ENCODE measurements around the gene PSAPL1.
"Not testable (repeated sequence)": the region's sequence is repeated elsewhere in the genome, so short reads cannot be mapped to it uniquely, and the experiment has no call there.

The PSAPL1 gene

GRCh38 chr4:7457201-7458065, 22.7 kb upstream of the PSAPL1 start:
- no peak for DNase-seq

DNA sequence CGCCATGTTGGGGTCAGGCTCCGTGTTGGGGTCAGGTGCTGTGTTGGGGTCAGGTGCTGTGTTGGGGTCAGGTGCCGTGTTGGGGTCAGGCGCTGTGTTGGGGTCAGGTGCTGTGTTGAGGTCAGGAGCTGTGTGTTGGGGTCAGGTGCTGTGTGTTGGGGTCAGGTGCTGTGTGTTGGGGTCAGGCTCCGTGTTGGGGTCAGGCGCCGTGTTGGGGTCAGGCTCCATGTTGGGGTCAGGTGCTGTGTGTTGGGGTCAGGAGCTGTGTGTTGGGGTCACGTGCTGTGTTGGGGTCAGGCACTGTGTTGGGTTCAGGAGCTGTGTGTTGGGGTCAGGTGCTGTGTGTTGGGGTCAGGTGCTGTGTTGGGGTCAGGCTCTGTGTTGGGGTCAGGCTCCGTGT, 18.1 kb upstream of the PSAPL1 start:
- not testable (repeated sequence) for DNase-seq

- no peak for DNase-seq
These were observed 17.1 kb upstream of the PSAPL1 start for GRCh38 chr4:7451800-7452199.

GRCh38 chr4:7451434-7451789, 16.7 kb upstream of the PSAPL1 start:
- no peak for DNase-seq

DNA sequence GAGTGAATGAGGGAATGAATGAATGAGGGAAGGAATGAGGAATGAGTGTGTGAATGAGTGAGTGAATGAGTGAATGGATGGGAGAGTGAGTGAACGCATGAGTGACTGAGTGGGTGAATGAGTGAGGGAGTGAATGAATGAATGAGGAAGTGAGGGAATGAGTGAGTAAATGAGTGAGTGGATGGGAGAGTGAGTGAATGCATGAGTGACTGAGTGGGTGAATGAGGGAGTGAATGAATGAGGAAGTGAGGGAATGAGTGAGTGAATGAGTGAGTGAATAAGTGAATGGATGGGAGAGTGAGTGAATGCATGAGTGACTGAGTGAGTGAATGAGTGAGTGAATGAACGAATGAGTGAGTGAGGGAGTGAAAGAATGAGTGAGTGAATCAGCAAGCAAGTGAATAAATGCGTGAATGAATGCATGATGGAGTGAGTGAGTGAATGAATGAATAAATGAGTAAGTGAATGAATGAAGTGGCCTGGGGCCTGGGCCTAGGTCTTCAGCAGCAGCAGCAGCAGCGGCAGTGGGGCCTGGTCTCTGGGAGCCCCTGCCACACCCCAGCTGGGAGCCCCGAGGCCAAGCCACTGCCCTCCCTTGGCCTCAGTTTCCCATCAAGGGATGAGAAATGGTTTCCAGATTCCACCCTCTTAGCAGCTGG, 16.2 kb upstream of the PSAPL1 start:
- no peak for DNase-seq

DNA sequence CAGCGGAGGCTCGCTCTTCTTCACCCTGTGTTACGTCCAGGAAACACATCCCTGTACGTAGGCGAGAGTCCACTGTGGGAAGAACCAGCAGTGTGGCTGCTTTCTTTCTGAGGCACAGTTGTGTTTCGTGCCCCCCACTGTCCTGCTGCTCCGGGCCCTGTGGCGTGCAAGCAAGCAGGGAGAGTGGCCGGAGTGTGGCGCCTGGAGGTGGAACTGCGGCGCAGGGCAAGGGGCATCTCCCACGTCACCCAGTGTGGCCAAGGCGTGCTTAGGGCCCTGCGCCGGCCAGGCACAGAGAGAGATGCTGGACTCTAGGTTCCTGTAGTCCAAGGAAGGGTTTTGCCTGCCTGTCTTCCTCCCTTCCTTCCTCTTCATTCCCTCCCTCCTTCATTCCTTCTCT, 13.3 kb upstream of the PSAPL1 start:
- DNase-seq, result no peak

DNA sequence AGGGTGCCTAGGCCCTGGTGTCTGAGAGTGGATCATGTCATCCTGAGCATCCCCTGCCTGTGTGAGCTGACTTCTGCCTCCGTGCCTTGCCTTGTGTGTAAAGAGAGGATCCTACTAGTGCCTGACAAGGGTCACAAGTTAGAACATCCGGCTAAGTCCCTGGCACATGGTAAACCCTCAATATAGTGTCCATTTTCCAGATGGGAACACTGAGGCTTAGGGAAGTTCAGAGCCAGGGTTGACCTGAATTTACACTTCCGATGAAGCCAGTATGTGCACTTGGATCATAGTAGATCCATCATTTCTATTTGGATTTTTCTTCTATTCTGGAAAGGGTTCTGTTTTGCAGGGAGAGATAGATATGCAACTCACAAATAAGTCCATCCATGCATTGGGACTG, 12.5 kb upstream of the PSAPL1 start:
- DNase-seq, result no peak

GRCh38 chr4:7444731-7445130, 10.0 kb upstream of the PSAPL1 start:
- no peak for DNase-seq

- DNase-seq, result no peak
These were observed 9.6 kb upstream of the PSAPL1 start for GRCh38 chr4:7444314-7444713.

DNA sequence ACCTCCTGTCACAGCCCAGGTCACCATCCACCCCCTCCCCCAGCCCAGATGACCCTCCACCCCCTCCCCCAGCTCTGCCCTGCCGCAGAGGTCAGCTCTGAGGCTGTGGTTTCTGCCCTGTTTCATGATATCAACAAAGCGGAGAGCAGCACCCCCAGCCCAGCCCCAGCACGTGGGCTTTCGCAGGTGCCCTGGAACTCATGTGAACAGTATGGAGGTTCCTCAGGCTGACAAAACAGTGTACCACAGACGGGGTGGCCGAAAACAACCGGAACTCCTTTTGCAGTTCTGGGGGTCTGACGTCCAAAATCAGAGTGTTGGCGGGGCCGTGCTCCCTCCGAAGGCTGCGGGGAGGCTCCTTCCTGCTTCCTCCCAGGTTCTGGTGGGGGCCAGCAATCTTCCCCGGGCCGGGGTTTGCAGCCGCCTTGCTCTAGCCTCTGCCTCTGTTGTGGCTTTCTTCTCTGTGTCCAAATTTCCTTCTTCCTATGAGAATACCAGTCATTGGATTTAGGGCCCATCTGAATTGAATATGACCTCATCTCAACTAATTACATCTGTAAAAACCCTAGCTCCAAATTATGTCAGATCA, 7.9 kb upstream of the PSAPL1 start:
- no peak for DNase-seq

DNA sequence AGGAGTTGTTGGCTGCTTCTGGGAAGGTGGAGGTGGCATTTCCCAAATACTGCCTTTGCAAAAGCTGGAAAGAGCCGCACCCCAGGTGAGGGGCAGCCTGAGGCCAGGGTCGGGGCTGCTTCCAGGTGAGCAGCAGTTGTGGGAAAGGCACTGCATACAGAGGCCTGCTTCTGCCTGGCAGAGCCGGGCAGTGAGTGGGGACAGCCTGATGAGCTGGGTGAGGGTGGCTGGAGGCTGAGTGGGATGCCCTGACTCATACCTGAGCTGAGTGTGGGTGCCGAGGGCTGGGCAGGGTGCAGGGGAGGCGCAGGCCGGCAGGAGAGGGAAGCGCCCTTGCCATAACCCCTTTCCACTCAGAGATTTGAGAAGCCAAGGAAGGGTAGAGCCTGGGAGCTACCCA, 6.5 kb upstream of the PSAPL1 start:
- DNase-seq, result no peak

DNA sequence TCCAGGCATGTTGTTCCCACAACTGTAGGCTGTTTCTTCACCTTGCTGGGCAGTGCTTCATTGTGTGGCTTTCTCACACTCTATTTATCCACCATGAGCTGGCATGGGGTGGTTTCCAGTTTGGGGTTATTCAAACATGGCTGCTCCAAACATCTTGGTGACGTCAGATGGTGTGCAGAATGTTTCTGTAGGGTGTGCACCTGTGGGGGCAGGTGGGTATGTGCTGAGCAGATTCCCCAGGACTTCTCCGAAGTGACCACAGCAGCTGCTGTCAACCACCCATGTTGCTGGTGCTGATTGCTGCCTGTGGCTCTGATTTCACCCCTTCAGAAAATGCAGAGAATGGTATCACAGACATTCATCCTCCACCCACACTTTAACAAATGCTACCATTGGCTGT, 5.0 kb upstream of the PSAPL1 start:
- DNase-seq, result no peak

GRCh38 chr4:7436256-7436655, 1.5 kb upstream of the PSAPL1 start:
- no peak for DNase-seq

GRCh38 chr4:7435471-7436061, 836 bp upstream of the PSAPL1 start:
- DNase-seq, result no peak

- no peak for DNase-seq
These were observed 477 bp downstream of the PSAPL1 start for GRCh38 chr4:7434141-7434765.

- DNase-seq, result no peak
These were observed 1.2 kb downstream of the PSAPL1 start for GRCh38 chr4:7433376-7434140.

DNA sequence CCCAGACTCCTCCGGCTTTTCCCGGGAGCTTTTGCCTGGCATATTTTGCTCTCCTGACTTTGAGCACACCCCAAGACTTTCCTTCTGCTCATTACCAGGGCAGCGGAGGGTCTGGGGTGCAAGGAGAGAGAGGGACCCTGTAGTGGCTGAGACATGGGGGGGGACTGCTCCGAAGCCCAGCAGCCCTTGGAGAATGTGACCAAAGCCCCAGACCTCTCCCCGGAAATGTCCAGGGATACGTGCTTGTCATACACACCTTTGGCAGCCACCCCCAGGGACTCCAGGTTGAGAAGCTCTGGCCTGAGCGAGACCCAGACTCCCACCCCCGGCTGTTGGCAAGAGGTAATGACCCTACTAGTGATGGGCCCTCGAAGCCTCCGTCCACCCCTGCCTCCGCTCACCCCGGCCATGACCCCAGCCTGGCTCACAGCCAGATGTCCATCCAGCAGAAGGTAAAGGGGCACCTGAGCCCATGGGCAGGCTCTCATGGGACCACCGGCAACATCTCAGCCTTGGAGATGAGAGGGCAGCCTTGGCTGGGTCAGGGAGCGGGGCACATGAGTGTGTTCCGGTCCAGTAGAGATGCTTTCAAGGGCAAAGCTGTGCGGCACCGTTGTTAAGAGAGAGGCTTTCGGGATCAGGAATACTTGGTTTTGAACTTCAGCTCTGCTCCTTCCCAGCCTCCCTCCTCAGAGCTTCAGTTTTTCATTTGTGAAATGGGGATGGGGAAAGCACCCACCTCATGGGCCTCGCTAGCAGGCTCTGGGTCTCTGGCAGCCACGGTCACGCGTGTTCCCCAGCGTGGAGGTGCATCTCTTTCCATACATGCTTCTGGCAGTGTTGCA, 2.0 kb downstream of the PSAPL1 start:
- no peak for DNase-seq

- DNase-seq, result no peak
These were observed 2.8 kb downstream of the PSAPL1 start for GRCh38 chr4:7431696-7432530.

DNA sequence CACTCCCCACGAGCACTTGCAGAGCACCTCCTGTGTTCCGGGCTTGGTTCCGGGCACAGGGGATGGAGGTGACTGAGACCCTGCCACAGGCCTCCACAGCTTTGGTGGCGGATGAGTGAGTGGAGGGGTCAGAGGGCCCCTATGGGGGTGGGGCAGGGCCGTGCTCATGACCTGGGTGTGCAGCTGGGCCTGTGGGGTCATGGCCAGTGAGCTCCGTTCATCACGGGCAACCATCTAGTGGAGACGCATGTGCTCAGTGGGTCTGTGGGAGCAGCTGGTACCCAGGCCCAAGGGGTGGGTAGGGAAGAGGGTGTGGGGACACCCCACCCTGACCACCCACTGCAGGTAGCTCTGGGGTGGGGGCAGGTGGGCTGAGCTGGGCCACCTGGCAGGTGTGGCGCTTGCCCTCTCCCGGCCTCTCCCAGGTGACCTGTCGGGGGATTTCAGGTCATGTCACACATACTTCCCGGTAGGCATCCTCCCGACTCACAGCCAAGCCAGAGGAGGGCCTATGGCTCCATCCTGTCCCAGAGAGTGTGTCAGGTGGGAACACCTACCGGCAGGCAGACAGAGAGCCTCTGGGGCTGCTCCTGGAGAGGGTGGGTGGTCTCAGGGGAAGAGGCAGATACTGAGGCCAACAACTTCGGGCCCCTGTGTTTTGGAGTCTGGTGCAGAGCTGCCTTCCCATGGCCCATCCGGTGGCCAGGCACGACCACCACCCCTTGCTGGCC, 3.6 kb downstream of the PSAPL1 start:
- no peak for DNase-seq

Data from effector CD8-positive, alpha-beta T cell (primary cell).